BLaER1 treated with 17β-estradiol and CSF1 and Interleukin-3, amounts not matched to agents 10 nM and 100 nM (cell line): Measurements from ENCODE around the gene HK2.

Source experiments
- H3K27ac ChIP-seq, 11 experiments: shearing (Covaris generic); formaldehyde crosslinking; 2 replicates each; pipeline ENCODE4 v1.8.1; 2022
- H3K27me3 ChIP-seq, 11 experiments: shearing (Covaris generic); formaldehyde crosslinking; 2 replicates each; pipeline ENCODE4 v1.8.1; 2022
- H3K36me3 ChIP-seq, 11 experiments: shearing (Covaris generic); formaldehyde crosslinking; 2 replicates each; pipeline ENCODE4 v1.8.1; 2022
- H3K4me1 ChIP-seq, 10 experiments: shearing (Covaris generic); formaldehyde crosslinking; 2 replicates each; pipeline ENCODE4 v1.8.1; 2022
- H3K4me2 ChIP-seq, 11 experiments: shearing (Covaris generic); formaldehyde crosslinking; 2 replicates each; pipeline ENCODE4 v1.8.1; 2022
- H3K4me3 ChIP-seq, 10 experiments: shearing (Covaris generic); formaldehyde crosslinking; 2 replicates each; pipeline ENCODE4 v1.8.1; 2022
- H3K9ac ChIP-seq, 11 experiments: shearing (Covaris generic); formaldehyde crosslinking; 2 replicates each; pipeline ENCODE4 v1.8.1; 2022
- H3K9me3 ChIP-seq, 11 experiments: shearing (Covaris generic); formaldehyde crosslinking; replicated peaks in 1 of 11; 2 replicates each; pipeline ENCODE4 v1.8.1; 2022
- H4K20me1 ChIP-seq, 11 experiments: shearing (Covaris generic); formaldehyde crosslinking; 2 replicates each; pipeline ENCODE4 v1.8.1; 2022
- Cebpa-rat ChIP-seq, 11 experiments: shearing (Covaris generic); IDR thresholded peaks; 2 replicates each; pipeline ENCODE4 v1.8.1; 2022

The HK2 gene

GRCh38 chr2:74873012-74873665 is 39.2 kb downstream of the HK2 start:
- Histone ChIP-seq H3K36me3 (peaks cover 89 to 100% (median 99%) of the 10 kb centered on the region in 11 experiments), H3K4me2 (peak overlapping the region in 5 of 11 experiments; percentile 13 to 59 (median 34); a peak in 3 of 22 replicates), H3K27me3 (no peaks in the 10 kb centered on the region), H3K9me3 (peaks cover 0 to 12% (median 0%) of the 10 kb centered on the region in 11 experiments; a peak in 5 of 22 replicates), H3K4me3 (no peak overlapping the region), H4K20me1 (peaks cover 4 to 100% (median 50%) of the 10 kb centered on the region in 11 experiments; a peak in 16 of 22 replicates), H3K27ac (peak overlapping the region in 8 of 11 experiments; percentile 2 to 75 (median 48); a peak in 13 of 22 replicates), H3K4me1 (peaks cover 68 to 80% (median 77%) of the 10 kb centered on the region in 10 experiments), H3K9ac (0 out of 22 replicates have a peak overlapping the region, but pooled peaks of 1 of the 11 experiments have one; percentile 54)
- TF ChIP-seq Cebpa-rat (IDR thresholded peaks at IDR 0.05): no peak

GRCh38 chr2:74873678-74874640 is 40.0 kb downstream of the HK2 start:
- peak overlapping the region in 10 of 11 experiments; percentile 8 to 62 (median 49); a peak in 18 of 22 replicates for H3K4me2 ChIP-seq
- peaks cover 4 to 100% (median 49%) of the 10 kb centered on the region in 11 experiments; a peak in 16 of 22 replicates for H4K20me1 ChIP-seq
- peaks cover 59 to 72% (median 68%) of the 10 kb centered on the region in 10 experiments for H3K4me1 ChIP-seq
- H3K36me3 ChIP-seq: peaks cover 89 to 100% (median 99%) of the 10 kb centered on the region in 11 experiments
- TF ChIP-seq Cebpa-rat (IDR thresholded peaks at IDR 0.05): no peak
- peak overlapping the region in 9 of 11 experiments; percentile 36 to 75 (median 58); a peak in 20 of 22 replicates for H3K27ac ChIP-seq
- H3K27me3 ChIP-seq: no peaks in the 10 kb centered on the region
- peaks cover 0 to 12% (median 0%) of the 10 kb centered on the region in 11 experiments; a peak in 5 of 22 replicates for H3K9me3 ChIP-seq
- peak overlapping the region in 9 of 11 experiments; percentile 14 to 63 (median 39); a peak in 13 of 22 replicates for H3K9ac ChIP-seq
- no peak overlapping the region for H3K4me3 ChIP-seq

- H4K20me1 ChIP-seq: peaks cover 4 to 100% (median 40%) of the 10 kb centered on the region in 11 experiments; a peak in 17 of 22 replicates
- H3K9ac ChIP-seq: peak overlapping the region in 9 of 11 experiments; percentile 13 to 63 (median 39); a peak in 13 of 22 replicates
- H3K4me2 ChIP-seq: no peak overlapping the region
- no peaks in the 10 kb centered on the region for H3K27me3 ChIP-seq
- peaks cover 38 to 50% (median 46%) of the 10 kb centered on the region in 10 experiments for H3K4me1 ChIP-seq
- H3K36me3 ChIP-seq: peaks cover 98 to 100% (median 100%) of the 10 kb centered on the region in 11 experiments
- TF ChIP-seq Cebpa-rat (IDR thresholded peaks at IDR 0.05): no peak
- H3K27ac ChIP-seq: peak overlapping the region in 9 of 11 experiments; percentile 36 to 75 (median 58); a peak in 18 of 22 replicates
- H3K4me3 ChIP-seq: no peak overlapping the region
- H3K9me3 ChIP-seq: no peaks in the 10 kb centered on the region
Observed at GRCh38 chr2:74876081-74876886, 42.4 kb downstream of the HK2 start.

- Histone ChIP-seq H3K27me3 (no peaks in the 10 kb centered on the region), H3K9me3 (no peaks in the 10 kb centered on the region), H3K4me3 (no peak overlapping the region), H3K4me2 (no peak overlapping the region), H3K4me1 (peaks cover 27 to 46% (median 38%) of the 10 kb centered on the region in 10 experiments), H3K9ac (0 out of 22 replicates have a peak overlapping the region, but pooled peaks of 1 of the 11 experiments have one; percentile 3), H3K36me3 (peaks cover 98 to 100% (median 100%) of the 10 kb centered on the region in 11 experiments), H4K20me1 (peaks cover 4 to 100% (median 33%) of the 10 kb centered on the region in 11 experiments; a peak in 17 of 22 replicates), H3K27ac (no peak overlapping the region)
- no peak for TF ChIP-seq Cebpa-rat (IDR thresholded peaks at IDR 0.05)
Observed at GRCh38 chr2:74877376-74877775, 43.4 kb downstream of the HK2 start.

GRCh38 chr2:74877781-74878433 is 44.0 kb downstream of the HK2 start:
- Histone ChIP-seq H3K4me3 (no peak overlapping the region), H4K20me1 (peaks cover 4 to 100% (median 29%) of the 10 kb centered on the region in 11 experiments; a peak in 17 of 22 replicates), H3K27ac (no peak overlapping the region), H3K27me3 (no peaks in the 10 kb centered on the region), H3K9ac (0 out of 22 replicates have a peak overlapping the region, but pooled peaks of 1 of the 11 experiments have one; percentile 3), H3K4me2 (no peak overlapping the region), H3K9me3 (no peaks in the 10 kb centered on the region), H3K36me3 (peaks cover 98 to 100% (median 100%) of the 10 kb centered on the region in 11 experiments), H3K4me1 (peaks cover 21 to 44% (median 34%) of the 10 kb centered on the region in 10 experiments)
- TF ChIP-seq Cebpa-rat (IDR thresholded peaks at IDR 0.05): no peak

GRCh38 chr2:74878551-74878950 is 44.6 kb downstream of the HK2 start:
- no peak overlapping the region for H3K4me2 ChIP-seq
- TF ChIP-seq Cebpa-rat (IDR thresholded peaks at IDR 0.05): no peak
- no peak overlapping the region for H3K4me3 ChIP-seq
- H4K20me1 ChIP-seq: peaks cover 4 to 100% (median 29%) of the 10 kb centered on the region in 11 experiments; a peak in 16 of 22 replicates
- H3K9me3 ChIP-seq: no peaks in the 10 kb centered on the region
- no peak overlapping the region for H3K9ac ChIP-seq
- H3K27me3 ChIP-seq: no peaks in the 10 kb centered on the region
- peaks cover 17 to 44% (median 34%) of the 10 kb centered on the region in 10 experiments for H3K4me1 ChIP-seq
- no peak overlapping the region for H3K27ac ChIP-seq
- H3K36me3 ChIP-seq: peaks cover 98 to 100% (median 100%) of the 10 kb centered on the region in 11 experiments

GRCh38 chr2:74880054-74880728 is 46.3 kb downstream of the HK2 start:
- peaks cover 95 to 100% (median 98%) of the 10 kb centered on the region in 11 experiments for H3K36me3 ChIP-seq
- H4K20me1 ChIP-seq: peaks cover 1 to 98% (median 15%) of the 10 kb centered on the region in 11 experiments; a peak in 15 of 22 replicates

More at GRCh38 chr2:74880054-74880728, 46.3 kb downstream of the HK2 start:
- Histone ChIP-seq H3K27ac (no peak overlapping the region), H3K4me2 (no peak overlapping the region), H3K4me3 (no peak overlapping the region), H3K27me3 (no peaks in the 10 kb centered on the region), H3K4me1 (peaks cover 10 to 37% (median 29%) of the 10 kb centered on the region in 10 experiments; a peak in 19 of 20 replicates), H3K9ac (no peak overlapping the region), H3K9me3 (no peaks in the 10 kb centered on the region)
- TF ChIP-seq Cebpa-rat (IDR thresholded peaks at IDR 0.05): no peak
